ENCODE data around the gene NAPB.

Gene NAPB

DNA sequence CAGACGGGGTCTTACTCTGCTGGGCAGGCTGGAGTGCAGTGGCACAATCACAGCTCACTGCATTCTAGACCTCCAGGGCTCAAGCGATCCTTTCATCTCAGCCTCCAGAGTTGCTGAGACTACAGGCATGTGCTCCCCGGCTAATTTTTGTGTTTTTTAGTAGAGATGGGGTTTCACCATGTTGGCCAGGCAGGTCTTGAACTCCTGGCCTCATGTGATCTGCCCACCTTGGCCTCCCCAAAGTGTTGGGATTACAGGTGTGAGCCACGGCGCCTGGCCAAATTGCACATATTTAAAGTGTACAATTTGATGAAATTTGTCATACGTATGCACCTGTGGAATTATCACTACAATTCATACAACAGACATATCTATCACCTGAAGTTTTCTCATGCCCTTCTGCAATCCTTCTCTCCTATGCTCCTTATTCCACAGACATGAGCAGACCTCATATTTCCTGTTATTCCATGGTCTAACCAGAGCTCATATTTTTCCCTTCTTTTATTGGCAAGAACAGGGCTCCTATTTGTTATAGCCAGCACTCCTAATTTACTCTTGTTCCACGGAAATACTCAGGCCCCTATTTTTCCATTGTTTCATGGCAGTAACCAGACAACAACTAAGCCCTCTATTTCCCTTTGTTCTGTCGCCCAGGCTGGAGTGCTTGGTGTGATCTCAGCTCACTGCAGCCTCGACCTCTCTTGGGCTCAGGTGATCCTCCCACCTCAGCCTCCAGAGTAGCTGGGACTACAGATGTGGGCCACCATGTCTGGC is 16.0 kb upstream of the NAPB start:
- no peak for DNase-seq (ENCODE audit: low read depth in 2 of 2)

DNA sequence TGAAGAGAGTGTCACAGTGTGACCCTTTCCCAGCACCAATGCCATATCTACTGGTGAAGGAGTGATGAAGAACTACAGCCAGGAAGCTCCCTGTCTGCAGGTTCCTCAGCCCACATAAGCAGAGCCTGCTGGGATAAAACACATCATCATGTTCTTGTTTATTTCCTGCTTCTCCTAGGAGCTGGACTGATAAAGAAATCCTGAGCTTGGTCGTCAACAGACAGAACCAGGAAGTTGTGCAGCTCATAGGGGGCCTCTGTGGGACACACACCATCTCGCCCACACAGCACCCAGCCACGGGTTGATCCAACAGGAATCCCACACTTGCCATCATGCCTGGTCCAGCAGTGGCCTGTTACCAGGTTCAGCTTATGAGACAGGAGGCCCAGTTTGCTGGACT is 15.4 kb upstream of the NAPB start:
- no peak for DNase-seq (ENCODE audit: low read depth in 2 of 2)

DNA sequence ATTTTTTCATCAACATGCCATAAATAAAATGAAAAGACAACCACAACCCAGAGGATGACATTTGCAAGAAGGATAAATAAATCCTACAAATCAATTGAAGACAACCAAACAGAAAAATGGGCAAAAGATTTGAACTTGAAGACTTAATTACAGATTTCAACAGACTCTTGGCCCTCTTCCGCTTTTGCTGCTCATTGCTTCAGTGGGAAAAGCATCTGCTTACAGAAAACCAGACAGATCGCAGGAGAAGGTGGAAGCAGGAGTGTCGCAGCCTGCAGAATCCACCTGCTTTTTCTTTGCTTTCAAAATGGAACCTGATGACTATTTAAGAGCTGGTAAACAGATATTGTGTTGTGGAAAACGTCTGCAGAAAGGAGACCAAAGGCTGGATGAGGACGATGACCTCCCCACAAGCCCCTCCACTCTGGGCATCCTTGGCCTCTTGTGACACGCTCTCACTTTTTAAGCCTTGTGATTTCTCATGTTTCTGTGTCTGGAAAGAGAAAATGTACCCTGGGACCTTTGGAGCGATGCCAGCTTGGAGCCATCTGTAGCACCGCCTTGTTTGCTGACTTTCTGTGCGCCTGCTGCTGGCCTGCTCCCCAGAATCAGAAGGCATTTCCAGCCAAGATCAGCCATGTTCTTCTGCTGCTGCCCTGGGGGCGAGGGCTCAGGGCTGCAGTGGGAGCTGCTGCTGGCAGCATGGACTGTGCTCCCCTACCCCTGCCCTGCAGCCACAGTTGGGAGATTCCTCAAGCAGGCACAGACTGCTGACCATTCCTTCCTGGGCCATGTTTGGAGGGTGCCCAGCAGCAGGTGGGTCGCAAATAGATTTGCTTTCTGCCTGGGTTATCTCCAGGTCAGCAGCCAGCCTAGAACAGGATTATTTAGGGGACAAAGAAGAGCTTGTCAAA is 14.6 kb upstream of the NAPB start:
- no peak for DNase-seq (ENCODE audit: low read depth in 2 of 2)

DNA sequence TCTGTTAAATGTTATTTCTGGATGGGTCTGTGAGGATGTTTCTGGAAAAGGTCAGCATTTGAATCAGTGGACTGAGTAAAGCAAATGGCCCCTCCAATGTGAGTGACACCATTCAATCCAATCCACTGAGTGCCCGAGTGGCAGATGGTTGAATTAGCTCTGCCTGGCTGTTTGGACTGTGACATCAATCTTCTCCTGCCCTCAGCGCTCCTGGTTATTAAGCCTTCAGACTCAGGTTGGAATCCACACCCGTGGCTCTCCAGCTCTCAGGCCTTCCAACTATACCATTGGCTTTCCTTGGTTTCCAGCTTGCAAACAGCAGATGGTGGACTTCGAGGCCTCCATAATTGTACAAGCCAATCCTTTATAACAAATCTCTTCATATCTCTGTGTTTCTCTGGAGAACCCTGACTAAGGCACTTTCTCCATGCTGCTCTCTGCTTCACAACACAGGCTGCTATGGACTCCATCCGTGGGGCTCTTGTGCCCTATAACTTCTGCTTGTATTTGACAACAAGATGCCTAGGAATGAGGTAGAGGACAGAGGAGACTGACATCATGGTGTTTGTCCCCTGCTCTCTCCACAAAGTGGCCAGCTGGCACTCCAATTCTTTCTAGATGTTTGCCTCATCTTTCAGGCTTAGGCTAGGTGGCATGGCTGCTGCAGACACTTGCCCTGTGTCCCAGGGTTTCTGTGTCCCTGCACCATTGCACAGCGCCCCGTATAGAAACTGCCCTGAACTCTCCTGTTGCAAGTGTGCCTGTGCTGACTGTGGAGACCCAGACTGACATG is 13.4 kb upstream of the NAPB start:
- DNase-seq (ENCODE audit: low read depth in 2 of 2): no peak

DNA sequence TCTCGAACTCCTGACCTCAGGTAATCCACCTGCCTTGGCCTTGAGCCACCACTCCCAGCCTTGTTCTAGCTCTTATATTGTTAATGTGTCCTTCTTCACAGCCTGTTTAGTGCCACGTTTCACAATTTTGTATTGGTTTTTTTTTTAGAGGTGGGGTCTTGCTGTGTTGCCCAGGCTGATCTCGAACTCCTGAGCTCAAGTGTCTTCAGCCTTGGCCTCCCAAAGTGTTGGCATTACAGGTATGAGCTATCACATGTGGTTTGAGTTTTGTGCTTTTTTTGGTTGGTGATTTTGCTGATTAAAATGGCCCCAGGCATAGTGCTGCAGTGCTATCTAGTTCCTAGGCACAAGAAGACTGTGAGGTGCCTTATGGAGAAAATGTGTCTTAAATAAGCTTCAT is 12.3 kb upstream of the NAPB start:
- no peak for DNase-seq (ENCODE audit: low read depth in 2 of 2)

DNA sequence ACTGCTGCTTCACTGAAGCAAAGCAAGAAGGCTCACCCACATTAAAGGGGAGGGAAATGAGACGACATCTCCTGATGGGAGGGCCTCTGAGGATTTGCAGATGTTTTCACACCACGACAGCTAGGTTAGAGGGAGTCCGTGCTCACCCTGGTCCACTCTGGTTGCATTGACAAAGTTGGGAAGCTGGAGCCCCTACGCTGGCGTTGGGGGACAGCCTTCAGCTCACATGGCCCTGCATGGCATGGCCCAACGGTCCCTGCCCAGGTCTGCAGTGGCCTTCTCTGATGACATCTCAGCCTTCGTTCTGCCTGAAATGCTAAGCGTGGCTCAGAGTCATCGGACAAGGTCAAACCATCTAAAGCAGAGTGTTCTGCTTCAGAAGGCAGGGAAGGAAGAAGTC is 3.8 kb upstream of the NAPB start:
- no peak for DNase-seq (ENCODE audit: low read depth in 2 of 2)

DNA sequence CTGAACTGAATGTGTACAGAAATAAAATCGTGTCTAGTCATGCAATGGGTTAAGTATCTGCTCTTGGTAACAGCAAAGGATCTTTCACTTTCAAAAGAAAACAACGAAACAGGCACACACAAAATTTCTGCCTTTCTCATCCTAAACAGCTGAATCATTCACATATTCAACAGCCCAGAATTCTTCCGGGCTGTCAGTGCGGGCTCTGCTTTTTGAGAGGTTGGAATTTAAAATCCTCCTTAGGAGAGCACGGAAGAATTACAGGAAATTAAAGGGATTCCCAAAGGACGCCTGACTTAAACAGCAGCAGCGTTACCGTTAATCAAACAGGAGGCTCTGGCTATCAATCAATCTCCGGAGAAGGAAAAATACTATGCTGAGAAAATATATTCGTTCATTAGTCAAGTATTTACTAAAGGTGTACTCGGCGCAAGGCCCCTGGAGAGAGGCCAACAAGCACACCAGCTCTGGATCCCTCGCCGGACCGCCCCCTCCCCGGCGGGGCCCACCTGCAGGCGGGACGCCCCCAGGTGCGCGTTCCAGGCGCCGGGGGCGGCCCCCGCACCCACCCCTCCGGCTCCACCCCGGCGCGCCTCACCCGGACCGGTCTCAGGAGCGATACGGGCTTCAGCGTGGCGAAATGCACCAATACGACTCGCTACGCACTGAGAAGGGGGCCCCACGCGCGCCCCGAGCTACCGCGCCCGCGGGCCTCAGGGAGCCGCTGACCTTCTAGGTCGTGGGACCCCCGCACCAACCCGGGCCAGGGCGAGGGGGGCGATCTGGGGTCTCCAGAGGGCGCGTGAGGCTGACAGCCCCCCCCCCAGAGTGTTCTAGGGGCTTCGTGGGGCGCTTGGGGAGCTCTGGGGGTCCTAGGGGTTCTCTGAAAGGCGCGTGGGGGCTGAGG is 1.0 kb downstream of the NAPB start:
- DNase-seq (ENCODE audit: low read depth in 2 of 2): no peak

DNA sequence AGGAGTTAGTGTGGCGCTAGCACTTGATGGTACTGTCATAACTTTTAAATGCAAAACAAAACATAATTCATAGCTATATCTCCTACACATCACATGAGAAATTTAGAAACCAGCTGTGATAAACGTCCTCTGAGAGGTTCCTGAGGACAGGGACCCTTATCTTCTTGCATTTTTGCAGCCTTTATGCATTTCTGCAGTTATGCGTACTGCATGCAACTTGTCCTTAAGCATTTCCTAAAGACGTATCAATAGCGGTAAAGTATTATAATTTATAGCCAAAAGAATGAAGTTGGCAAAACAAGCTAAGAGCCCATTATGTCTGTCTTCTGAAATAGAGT is 1.7 kb downstream of the NAPB start:
- no peak for DNase-seq (ENCODE audit: low read depth in 2 of 2)

DNA sequence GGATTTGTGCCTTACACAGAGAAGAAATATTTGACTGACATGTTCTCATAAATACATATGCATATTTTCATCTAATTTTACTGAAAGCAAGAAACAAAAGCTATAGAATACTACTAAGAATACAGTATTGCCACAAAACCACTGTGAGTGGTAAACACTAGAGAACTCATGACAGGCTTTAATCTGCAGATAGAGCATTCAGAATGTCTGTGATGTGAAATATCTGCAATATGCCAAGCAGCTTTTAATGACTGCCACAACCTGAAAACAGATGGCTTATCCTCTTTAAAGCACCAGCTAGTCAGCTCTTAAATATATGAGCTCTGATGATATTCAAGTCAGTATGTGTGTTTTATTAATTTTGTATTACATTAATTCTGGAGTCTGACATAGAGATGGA is 3.4 kb downstream of the NAPB start:
- no peak for DNase-seq (ENCODE audit: low read depth in 2 of 2)

DNA sequence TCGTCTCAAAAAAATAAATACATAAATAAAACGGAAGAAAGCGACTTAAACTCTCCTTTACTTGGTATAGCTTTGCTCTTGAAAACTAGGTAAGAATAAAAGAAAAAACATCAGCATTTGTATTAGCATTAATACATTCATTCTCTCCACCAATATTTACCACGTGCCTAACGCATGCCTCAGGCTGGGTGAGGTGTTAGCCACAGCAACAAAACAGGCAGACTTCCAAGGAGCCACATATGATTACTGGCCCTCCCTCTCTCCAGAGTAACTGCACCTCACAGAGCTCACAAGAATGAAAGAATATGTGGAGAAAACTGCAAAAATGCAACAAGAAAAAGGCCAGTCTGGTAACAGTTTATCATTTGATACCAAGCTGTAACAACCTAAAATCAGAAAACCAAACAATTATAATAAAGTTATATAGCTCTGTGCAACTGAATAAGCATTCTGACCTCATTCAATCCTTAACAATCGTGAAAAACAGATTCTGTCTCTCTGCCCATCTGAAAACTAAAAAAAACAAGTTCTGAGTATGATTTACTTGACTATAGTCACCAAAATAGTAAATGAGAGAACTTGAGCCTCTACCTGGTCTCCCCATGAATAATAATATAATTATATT is 5.2 kb downstream of the NAPB start:
- DNase-seq (ENCODE audit: low read depth in 2 of 2): no peak

DNA sequence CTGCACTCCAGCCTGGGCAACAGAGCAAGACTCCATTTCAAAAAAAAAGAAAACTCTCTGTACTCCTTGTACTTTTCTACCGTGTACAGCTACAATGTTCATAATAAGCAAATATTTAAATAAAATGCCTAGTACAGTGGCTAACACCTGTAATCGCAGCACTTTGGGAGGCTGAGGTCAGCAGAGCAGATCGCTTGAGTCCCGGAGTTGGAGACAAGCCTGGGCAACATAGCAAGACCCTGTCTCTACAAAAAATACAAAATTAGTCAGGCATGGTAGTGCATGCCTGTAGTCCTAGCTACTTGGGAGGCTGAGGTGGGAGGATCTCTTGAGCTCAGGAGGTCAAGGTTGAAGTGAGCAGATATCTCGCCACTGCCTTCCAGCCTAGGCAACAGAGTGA is 5.7 kb downstream of the NAPB start:
- DNase-seq (ENCODE audit: low read depth in 2 of 2): no peak

DNA sequence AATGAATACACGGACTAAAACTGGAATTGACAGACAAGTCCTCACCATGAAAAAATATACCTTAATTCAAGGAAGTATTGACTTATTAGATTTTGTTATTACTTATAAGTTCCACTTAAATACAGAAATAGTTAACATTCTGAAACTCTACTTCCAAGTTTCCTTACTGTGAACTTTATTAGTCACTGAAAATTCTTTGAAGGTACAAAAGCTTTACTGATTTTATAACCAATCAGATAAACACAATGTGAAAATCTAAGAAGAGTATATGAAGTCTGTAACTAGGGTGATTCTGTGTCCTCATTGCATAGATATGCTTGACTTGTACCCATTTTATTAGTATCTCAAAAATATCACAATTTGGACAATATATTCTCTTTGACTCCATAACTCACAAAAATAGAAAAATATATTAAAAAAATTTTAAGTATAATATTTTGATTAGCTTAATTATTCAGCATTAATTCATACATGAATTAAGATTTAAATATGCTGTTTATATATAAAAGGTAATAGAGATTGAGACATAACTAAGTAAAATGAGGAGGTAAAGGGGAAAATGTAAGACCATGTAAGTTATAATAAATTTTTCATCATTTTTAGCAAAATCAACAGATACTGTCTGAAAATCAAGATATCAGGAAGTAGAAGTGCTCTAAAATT is 6.6 kb downstream of the NAPB start:
- no peak for DNase-seq (ENCODE audit: low read depth in 2 of 2)

DNA sequence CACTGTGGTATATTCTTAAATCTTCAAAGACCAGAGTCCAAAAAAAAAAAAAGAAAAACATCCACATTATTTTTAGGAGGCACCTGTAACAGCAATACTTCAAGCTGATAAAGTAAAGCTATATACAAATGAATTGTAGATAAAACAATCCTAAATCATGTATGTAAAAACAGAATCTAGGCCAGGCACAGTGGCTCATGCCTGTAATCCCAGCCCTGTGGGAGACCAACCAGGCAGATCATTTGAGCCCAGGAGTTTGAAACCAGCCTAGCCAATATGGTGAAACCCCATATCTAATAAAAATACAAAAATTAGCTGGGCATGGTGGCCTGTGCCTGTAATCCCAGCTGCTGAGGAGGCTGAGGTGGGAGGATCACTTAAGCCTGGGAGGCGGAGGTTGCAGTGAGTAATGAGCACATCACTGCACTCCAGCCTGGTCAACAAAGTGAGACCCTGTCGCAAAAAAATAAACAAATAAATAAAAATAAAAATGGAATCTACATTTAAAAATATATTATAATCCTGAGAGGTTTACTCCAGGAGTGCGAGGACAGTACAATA is 7.3 kb downstream of the NAPB start:
- no peak for DNase-seq (ENCODE audit: low read depth in 2 of 2)

DNA sequence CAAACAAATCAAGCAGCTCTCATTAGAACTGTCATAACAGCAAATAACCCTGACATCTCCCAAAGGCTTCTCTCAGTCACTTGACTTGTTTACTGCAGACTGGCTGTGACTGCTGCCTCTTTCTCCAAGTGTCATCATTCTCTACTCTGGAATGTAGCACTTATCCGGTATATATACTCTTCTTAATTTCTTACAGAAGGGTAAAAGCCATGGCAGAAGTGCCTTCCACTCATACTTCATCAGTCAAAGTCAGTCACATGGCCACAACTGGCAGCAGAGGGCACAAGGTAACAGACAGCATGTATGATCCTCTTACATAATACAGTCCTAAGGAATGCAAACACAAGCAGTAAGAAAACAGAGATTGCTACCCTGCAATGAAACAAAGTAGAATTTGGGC is 9.3 kb downstream of the NAPB start:
- DNase-seq (ENCODE audit: low read depth in 2 of 2): no peak

DNA sequence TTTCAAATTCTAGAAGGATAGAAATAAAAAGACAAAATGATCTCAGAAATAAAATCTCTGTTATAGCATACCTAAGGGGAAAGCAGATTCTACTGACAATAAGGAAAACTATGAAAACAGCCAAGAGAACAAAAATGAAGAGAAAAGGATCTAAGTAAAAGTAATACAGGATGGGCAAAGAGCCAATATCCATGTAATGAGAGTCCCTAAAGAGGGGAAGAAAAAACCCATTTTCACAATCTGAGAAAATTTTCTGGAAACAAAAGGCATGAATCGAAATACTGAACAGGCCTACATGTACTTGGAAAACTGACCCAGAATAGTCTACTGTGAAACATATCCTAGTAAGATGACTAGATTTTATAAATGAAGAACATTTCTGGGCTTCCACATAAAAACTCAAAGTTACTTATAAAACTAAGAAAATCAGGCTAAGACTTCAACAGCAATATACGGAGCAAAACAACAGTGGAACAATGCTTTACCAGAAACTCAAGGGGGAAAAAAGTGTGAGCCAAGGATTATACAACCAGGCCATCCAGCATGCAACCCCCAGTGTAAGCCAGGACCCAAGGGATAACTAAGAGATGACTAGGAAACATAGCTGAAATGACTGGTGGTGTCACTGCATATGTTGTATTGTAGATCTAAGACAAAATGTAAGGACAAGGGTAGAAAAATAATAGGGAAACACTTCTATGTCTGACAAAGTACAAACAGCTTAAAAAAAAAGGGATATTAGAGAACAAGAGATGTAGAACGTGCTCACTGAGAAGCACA is 10.2 kb downstream of the NAPB start:
- no peak for DNase-seq (ENCODE audit: low read depth in 2 of 2)

DNA sequence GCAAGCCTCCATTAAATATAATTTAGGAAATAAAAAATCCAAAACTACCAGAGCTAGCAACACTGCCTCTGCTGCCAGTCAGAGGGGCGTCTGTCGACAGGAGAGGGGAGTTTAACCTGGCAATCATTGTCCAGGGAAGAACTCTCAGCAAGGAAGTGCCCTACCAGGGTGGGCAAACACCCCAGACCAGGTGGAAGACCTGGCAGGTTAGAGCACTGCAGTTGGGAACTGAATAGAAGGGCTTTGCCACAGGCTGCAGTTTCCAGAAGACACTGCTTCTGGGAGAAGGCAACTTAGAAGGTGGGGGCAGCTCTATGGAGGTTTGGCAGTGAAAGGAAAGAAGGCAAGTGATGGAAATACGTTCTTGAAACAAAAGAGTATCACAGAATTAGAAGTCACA is 11.5 kb downstream of the NAPB start:
- DNase-seq (ENCODE audit: low read depth in 2 of 2): no peak

DNA sequence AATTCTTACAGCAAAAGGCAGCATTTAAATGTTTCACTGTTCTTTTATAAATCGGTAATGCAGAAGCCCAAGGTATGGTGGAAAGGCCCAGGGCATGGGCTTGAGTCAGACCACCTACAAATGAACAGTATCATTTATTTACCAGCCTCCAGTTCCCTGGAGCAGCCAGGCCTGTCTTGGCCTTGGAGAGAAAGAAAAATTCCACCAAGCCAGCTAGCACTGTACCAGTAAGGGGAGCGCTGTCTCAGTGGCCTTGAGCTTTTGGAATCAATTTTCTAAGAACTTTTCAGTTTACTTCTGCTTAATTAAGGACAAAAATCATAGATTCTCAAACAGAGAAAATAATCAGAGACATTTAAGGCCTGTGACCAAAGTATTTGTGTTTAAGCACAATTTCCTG is 12.3 kb downstream of the NAPB start:
- DNase-seq (ENCODE audit: low read depth in 2 of 2): no peak

DNA sequence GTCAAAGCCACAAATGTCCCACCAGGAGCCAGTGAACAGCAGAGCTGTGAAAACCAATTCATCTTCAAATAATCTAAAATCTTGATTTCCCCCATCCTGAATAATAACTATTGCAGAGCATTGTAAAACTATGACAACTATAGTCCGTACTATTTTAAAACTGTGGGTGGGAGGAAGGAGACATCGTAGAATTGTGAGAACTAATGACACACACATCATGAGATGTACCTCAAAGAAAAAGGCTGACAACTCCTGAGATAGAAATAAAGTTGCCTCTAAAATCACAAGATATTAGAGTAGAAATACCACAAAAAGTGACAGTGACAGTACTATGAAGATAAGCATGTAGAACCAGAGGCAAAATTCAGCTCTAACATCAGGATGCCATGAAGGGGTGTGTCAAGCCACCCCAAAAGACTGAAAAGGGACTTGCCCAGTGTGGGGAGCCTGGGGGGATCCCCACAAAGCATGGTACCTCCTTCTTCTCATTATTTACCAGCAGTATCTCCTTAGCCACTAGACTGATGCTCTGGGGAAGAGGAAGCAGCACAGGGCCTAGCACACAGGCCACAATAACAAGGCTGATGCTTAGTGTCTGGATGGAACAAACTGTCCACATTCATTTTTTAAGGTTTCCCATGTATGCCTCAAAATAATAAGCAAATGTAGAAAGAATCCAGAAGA is 13.4 kb downstream of the NAPB start:
- no peak for DNase-seq (ENCODE audit: low read depth in 2 of 2)

DNA sequence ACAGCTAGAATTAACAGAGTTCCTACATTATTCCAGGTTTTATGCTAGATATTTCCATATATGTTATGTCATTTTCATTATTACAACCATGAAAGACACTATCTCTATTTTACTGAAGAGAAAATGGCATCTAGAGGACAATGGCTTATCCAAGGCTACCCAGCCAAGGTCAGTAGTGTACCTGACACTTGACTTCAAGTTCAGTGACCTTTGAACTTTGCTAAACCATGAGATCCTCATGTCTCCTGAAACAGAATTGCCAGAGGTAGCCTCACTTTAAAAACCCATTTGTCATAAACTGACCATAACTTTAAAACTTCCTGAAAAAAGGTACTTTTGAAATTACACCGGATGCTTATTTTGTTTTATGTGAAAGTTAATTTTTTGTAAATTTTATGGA is 14.4 kb downstream of the NAPB start:
- no peak for DNase-seq (ENCODE audit: low read depth in 2 of 2)

Data from stimulated activated CD8-positive, alpha-beta memory T cell treated with anti-CD3 and anti-CD28 coated beads, Interleukin-15, amount 100 ng/mL, for 48 hours (primary cell).